ENCODE results near the gene WDTC1.

DNA sequence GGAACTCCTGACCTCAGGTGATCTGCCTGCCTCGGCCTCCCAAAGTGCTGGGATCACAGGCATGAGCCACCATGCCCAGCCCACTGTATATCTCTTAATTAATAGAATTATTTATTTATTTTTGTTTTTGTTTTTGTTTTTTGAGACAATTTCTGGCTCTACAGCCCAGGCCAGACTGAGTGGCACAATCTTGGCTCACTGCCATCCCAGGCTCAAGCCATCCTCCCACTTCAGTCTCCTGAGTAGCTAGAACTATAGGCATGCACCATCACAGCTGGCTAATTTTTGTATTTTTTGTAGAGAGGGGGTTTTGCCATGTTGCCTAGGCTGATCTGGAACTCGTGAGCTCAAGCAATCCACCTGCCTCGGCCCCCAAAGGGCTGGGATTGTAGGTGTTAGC, 15.7 kb upstream of the WDTC1 start:
- TF ChIP-seq EZH2 (IDR thresholded peaks at IDR 0.05; ENCODE audit: insufficient read depth, low read length): no peak
- TF ChIP-seq, protein P1, sequence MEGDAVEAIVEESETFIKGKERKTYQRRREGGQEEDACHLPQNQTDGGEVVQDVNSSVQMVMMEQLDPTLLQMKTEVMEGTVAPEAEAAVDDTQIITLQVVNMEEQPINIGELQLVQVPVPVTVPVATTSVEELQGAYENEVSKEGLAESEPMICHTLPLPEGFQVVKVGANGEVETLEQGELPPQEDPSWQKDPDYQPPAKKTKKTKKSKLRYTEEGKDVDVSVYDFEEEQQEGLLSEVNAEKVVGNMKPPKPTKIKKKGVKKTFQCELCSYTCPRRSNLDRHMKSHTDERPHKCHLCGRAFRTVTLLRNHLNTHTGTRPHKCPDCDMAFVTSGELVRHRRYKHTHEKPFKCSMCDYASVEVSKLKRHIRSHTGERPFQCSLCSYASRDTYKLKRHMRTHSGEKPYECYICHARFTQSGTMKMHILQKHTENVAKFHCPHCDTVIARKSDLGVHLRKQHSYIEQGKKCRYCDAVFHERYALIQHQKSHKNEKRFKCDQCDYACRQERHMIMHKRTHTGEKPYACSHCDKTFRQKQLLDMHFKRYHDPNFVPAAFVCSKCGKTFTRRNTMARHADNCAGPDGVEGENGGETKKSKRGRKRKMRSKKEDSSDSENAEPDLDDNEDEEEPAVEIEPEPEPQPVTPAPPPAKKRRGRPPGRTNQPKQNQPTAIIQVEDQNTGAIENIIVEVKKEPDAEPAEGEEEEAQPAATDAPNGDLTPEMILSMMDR (IDR thresholded peaks at IDR 0.05; ENCODE audit: insufficient read depth, low read depth, low read length): no peak
